ENCODE measurements around the gene LSM4.
"Not testable (repeated sequence)": the region's sequence is repeated elsewhere in the genome, so short reads cannot be mapped to it uniquely, and the experiment has no call there.

Gene LSM4

GRCh38 chr19:18322759-18323460 is at the start of gene LSM4:
Gene LSM4 (minus strand): TSS chr19:18323076. CDS start chr19:18323020, 56 bp downstream.
- DNase-seq = peak; percentile 97

DNA sequence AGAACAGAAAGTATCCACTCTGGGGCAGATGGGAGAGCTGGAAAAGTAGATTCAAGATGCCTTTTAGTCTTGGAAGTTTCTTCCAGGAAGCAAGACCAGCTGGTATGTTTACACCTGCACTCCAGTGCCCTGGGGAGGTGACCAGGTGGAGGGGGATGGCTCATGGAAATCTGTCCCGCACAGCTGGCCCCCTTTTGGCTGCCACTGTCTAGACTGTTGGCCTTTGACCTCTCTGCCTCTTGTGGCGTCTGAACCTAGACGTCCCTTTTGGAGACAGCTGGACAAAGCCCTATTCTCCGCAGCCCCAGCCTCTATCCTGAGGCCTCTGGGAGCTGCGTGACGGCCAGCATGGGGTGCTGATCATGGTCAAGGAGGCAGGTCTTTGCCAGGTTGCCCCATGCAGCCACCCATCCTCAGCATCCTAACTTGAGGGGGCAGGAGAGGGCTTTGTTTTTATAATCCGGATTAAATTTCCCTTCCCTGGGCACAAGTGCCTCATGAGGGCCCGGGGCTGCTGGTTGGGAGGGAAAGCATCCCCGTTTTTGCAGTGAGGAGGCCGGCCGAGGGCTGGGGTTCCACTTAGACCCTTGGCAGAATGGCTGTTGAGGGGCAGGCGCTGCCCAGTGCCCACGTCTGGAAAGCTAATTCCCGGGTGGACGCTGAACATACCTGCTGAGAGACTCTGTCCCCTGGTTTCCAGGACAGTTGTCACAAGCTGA is 45.8 kb upstream of the LSM4 start:
- no peak for DNase-seq

GRCh38 chr19:18366021-18366435 is 43.2 kb upstream of the LSM4 start:
- DNase-seq = no peak

GRCh38 chr19:18364826-18365528 is 42.1 kb upstream of the LSM4 start:
- DNase-seq = no peak

GRCh38 chr19:18364277-18364825 is 41.5 kb upstream of the LSM4 start:
- not testable (repeated sequence) for DNase-seq

GRCh38 chr19:18363787-18364186 is 40.9 kb upstream of the LSM4 start:
- DNase-seq = no peak

GRCh38 chr19:18362934-18363542 is 40.2 kb upstream of the LSM4 start:
- no peak for DNase-seq

- no peak for DNase-seq
Measured at GRCh38 chr19:18361646-18362045, 38.8 kb upstream of the LSM4 start.

GRCh38 chr19:18357041-18357440 is 34.2 kb upstream of the LSM4 start:
- no peak for DNase-seq

DNA sequence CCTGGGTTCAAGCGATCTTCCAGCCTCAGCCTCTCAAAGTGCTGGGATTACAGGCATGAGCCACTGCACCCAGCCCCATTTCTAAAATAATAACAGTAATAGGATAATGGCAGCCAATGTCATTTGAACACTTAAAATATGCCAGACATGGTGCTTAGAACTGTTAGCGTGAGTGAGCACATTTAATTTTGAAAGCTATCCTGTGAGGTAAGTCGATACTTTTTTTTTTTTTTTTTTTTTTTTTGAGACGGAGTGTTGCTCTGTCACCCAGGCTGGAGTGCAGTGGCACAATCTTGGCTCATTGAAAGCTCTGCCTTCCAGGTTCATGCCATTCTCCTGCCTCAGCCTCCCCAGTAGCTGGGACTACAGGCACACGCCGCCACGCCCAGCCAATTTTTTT is 31.9 kb upstream of the LSM4 start:
- DNase-seq = not testable (repeated sequence)

DNA sequence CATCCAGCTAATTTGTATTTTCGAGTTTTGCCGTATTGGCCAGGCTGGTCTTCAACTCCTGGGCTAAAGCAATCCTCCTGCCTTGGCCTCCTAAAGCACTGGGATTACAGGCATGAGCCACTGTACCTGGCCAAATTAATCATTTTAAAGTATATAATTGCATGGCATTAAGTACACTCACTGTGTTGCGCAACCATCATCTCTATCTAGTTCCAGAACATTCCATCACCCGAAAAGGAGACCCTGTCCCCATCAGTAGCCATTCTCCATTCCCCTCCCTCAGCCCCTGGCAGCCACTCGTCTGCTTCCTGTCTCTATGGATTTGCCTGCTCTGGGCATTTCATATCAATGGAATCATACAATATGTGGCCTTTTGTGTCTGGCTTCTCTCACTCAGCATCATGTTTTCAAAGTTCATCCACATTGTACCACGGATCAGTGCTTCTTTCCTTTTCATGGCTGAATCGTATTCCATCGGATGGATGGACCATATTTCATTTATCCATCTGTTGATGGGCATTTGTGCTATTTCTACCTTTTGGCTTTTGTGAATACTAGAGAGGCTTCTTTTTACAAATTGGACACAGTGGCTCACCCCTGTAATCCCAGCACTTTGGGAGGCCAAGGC is 30.6 kb upstream of the LSM4 start:
- DNase-seq = no peak

- no peak for DNase-seq
Measured at GRCh38 chr19:18351544-18351943, 28.7 kb upstream of the LSM4 start.

DNA sequence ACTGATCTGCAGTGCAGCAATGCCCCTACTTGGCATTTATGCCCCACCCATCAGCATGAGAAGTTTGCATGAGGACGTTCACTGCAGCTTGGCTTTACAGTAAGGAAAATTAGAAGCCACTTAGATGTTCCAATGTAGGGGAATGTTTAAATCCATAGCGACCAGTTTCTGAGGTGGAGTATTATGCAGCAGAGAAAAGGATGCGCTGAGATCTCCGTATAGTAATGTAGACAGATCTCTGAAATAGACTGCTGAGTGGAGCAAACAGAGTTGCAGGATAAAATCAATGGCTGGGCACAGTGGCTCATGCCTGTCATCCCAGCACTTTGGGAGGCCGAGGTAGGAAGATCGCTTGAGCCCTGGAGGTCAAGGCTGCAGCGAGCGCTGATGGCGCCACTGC is 27.6 kb upstream of the LSM4 start:
- no peak for DNase-seq

DNA sequence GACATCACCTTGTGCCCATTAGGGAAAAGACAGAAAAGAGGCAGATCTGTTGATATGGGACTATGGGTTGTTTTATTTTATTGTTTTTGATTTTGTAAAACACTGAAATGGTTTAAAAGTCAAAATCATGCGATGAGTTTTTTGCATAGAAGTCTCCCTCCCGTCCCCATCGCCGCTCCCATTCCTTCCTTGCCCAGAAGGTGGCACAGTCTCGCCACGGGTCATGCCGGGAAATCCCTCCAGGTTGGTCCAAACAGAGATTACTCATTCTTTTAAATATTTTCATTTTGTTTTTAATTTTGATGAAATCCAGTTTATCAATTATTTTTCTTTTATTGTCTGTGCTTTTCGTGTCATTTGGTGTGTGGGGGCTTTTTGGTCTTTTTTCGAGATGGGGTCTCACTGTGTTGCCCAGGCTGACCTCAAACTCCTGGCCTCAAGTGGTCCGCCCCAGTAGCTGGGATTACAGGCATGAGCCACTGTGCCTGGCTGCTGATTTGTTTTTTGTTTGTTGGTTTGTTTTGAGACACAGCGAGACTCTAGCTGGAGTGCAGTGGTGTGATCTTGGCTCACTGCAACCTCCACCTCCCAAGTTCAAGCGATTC is 26.8 kb upstream of the LSM4 start:
- DNase-seq = no peak

GRCh38 chr19:18348818-18349339 is 26.0 kb upstream of the LSM4 start:
- not testable (repeated sequence) for DNase-seq

DNA sequence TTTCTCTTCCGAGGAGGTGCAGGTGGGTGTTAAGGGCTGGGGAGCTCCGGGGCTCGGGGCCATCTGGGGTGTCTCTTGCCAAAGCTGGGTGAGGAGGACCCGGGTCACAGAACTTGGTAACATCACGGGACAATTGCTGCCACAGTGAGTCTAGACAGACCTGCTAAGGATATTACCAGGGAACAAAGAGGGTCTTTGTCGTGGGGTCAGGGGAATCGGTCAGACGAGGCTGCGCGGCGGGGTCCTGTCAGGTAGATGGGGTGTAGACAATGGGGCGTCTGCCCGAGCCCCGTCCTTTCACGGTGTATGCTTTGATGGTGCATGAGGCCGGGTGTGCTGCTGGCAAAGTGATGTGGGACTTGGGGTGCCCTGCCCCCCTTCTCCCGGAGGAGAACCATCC is 25.3 kb upstream of the LSM4 start:
- DNase-seq = no peak

- DNase-seq = no peak
Measured at GRCh38 chr19:18346091-18346490, 23.2 kb upstream of the LSM4 start.

- no peak for DNase-seq
Measured at GRCh38 chr19:18345296-18345695, 22.4 kb upstream of the LSM4 start.

- no peak for DNase-seq
Measured at GRCh38 chr19:18344582-18344950, 21.7 kb upstream of the LSM4 start.

DNA sequence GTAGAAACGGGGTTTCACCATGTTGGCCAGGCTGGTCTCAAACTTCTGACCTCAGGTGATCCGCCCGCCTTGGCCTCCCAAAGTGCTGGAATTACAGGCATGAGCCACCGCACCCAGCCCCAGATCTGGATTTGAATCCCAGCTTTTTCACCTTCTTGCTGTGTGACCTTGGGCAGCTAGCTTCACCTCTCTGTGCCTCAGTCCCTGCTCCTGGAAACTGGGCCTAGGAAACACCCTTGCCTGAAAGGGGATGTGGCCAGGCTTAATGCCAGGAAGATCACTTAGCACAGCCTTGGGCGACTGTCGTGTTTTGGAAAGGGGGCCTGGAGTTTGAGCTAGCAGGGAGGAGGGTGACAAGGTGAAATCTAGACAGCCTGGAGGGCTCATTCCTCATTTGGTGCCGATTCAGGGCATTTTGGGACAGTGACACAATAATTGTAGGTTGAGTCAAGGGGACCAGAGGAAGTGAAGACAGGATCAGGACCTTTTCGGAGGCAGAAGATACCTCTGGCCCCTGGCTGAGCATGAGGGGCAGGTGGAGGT is 19.3 kb upstream of the LSM4 start:
- no peak for DNase-seq

DNA sequence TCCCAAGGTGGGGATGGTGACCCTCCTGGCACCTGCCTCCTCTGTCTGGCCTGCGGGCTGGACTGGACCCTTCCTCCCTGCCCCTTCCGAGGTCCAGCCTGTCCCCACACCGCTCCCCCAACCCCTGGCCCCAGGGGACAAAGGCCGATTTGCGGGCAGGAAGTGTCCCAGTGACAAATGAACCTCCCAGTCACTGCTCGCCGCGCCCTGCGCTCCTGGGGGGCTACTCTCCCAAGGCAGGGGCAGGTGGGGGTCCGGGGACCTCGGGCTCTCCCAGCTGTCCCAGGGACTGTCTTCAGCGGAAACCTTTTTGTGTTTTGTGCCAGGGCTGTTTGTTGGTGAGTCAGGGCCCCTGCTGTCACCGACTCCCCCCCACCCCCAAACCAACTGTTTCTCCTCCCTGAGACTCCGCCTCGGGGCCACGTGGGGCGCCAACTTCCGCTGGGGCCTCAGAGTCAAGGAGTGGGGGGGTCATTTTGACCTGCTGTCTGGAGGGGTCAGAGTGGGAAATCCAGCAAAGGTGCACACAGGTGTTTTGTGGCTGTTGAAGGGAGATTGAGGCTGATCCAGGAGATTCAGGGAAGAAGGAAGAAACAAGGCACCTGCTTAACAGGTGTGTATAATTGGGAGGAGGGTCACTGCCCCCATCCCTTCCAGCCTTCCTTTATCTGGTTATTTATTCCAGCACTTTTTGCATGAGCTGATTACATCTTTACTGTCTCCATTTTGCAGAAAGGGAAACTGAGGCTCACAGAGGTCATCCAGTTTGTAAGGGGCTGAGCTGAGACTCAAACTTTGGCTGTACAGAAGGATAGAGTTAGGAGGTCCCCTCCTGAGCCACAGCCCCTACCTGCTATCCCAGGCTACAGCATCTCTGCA is 18.4 kb upstream of the LSM4 start:
- DNase-seq = no peak
